Measurements from ENCODE around the gene KLHL10. TPM values are rescaled to one million over a fixed set of nuclear protein-coding genes. Genes with fewer than 3 reads are reported as not detected.

The KLHL10 gene
- total RNA-seq, result not detected in 2 replicates

DNA sequence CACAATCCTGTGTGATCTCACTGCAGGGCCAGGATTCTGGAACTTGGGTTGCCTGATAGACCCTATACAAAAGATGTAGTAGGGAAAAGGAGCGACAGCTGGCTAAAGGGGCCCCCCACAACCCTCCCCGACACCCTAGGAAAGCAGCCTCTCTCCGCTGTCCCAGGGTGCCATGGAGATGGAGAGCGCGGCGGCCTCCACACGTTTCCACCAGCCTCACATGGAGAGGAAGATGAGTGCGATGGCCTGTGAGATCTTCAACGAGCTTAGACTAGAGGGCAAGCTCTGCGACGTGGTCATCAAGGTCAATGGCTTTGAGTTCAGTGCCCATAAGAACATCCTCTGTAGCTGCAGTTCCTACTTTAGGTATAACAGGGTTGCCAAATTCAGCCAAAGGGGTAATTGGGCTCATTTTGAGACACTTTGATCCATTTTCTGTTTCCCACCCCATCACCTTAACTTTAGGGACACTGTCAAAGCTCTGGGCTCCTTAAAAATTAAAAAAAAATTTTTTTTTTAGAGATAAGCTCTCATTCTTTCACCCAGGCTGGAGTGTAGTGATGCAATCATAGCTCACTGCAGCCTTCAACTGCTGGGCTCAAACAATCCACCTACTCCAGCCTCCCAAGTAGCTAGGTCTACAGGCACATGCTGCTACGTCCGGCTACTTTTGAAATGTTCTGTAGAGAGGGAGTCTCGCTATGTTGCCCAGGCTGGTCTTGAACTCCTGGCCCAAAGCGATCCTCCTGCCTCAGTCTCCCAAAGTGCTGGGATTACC lies at the start of gene KLHL10:
TSS of gene KLHL10 (plus strand) at position 65 of the 778 bp plus-strand sequence. CDS start at position 173, 108 bp downstream.

DNA sequence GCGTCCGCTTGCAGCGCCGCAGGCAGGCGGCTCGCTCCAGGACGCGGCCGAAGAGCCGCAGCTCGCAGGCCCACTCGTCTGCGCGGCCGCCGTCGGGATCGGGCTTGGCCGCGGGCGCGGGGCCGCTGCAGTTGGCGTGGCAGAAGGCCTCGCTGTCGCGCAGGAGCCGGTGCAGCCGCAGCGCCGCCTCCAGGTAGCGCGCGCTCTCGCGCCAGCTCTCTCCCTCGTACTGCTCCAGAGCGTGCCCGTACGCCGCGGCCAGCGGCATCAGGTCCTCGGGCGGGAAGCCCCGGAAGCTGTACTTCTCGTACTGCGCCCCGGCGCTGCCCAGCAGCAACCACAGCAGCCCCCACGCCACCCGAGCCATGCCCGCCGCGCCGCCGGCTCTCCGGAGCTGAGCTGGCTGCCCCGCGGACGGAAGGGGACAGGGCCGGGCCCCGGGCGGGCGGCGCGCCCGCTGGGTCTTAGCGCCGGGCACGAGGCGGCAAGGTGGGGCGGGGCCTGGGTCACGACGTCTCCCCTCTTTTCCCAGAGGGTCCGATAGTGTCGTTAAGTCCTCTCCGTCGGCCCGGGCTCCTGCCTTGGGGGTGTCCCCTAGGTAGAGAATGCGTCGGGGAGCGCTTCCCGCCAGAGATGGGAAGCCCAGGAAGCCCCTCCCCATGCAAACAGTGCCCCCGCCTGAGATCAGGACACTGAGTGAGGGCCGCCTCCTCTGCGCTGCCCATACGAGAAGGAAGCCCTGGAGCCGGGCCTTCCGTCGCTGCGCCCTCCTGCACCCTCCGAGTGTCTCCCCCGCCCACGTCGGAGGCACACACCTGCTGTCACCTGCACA lies 25.9 kb upstream of the KLHL10 start, which contains the start of gene P3H4:
TSS of gene P3H4 (minus strand) at position 401 of the 832 bp plus-strand sequence. CDS start at position 367, 34 bp downstream.

DNA sequence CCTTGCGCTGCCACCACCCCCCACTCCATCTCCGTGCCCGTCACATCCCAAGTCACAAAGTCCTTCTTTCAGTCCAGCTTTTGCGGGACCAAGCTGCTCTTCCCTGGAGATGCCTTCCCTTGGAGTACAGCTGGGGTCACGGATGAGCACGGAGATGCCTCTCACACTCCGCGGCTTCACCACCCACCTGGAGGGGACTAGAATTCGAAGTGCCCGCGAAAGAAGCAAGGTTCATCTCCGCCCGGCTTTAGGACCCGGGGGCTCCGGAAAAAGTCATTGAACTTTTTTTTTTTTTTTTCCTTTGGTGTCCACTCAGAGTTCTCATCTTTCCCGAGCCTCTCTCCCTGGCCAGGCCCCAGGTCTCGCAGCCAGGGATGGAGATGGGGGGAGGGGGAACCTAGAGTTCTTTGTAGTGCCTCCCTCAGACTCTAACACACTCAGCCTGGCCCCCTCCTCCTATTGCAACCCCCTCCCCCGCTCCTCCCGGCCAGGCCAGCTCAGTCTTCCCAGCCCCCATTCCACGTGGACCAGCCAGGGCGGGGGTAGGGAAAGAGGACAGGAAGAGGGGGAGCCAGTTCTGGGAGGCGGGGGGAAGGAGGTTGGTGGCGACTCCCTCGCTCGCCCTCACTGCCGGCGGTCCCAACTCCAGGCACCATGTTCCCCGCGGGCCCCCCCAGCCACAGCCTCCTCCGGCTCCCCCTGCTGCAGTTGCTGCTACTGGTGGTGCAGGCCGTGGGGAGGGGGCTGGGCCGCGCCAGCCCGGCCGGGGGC lies 25.1 kb upstream of the KLHL10 start, which contains the start of gene FKBP10:
TSS of gene FKBP10 (plus strand) at position 624 of the 771 bp plus-strand sequence. CDS start at position 655, 31 bp downstream.

DNA sequence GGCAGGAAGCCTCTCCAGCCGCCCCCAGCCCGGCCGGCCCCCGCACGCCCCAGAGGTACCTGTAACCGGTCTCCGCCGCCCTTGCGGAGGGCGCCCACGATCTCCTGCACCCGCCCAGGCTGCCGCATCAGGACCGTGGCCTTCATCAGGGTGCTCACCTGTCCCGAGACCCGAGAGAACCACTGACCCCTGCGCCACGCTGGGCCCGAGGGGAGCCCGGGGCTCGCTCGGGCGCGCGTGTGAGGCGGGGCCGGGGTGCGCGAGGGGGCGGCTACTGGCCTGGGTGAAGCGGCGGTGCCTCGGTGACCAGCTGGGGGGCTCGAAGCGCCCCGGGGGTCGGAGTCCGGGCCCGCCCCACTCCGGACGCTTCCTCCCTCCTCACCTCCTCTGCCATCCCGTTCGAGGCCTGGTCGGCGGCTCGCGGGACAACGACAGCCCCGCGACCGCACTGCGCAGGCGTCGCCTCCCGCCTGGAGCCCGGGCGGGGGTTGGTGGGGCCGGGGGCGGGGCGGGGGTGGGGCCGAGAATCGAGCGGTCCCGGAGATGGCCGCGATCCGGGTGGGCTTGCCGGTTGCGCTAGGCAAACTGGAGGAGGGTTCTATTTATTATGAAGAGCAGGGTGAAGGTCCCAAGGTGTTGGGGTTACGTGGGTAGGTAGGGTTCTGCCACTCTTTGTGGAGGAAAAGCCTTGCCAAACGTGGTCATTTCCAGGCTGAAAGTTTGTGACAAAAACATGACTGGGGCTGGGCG lies 1.6 kb upstream of the KLHL10 start, which contains the start of gene NT5C3B:
TSS of gene NT5C3B (minus strand) at position 433 of the 750 bp plus-strand sequence. CDS start at position 394, 39 bp downstream.

DNA sequence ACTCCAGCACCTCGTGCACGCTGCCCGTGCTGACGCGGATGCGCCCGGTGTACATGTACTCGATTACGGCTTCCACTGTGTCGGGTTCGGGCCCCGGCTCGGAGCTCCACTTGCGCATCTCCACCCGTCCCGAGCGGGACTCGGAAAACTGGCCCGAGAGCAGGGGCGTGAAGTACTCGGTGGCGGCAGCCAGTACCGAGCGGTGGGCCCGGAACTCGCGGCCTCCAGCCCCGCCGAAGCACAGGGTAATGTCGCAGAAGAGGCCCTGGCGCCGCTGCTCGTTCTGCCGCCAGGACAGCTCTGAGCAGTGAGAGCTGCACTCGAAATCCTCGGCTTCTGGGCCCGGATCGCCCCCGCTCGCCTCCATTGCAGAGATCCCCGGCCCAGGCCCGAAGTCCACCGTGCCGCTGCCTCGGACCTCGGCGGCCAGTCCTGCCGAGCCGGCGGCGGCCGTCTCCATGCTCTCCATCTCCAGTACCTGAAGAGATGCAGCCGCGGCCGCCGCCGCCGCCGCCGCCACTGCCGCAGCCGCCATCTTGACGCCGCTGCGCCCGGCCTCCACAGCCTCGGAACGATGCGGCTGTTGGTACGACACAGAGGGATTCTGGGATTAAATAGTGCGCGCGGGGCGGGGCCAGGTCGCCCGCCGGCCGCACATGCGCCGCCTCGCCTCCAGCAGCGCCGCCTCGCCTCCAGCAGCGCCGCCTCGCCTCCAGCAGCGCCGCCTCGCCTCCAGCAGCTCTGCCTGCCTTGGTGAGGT lies 27.4 kb downstream of the KLHL10 start, which contains the start of gene KLHL11:
TSS of gene KLHL11 (minus strand) at position 588 of the 760 bp plus-strand sequence. CDS start at position 535, 53 bp downstream.

Other genes with a start within 250 kb of the KLHL10 start
- gene KRT16, start 225.1 kb upstream of the KLHL10 start, total RNA-seq, result not detected in 2 replicates
- gene KRT17, start 213.2 kb upstream of the KLHL10 start, total RNA-seq, result 7.1 and 9.5 TPM in 2 replicates
- gene EIF1, start 148.9 kb upstream of the KLHL10 start, total RNA-seq, result 315 and 385 TPM in 2 replicates
- not detected in 2 replicates for gene GAST, start 125.5 kb upstream of the KLHL10 start, total RNA-seq
- gene HAP1, start 103.2 kb upstream of the KLHL10 start, total RNA-seq, result not detected in 2 replicates
- gene JUP, start 51.1 kb upstream of the KLHL10 start, total RNA-seq, result 22.5 and 23.7 TPM in 2 replicates
- 52.4 and 54.5 TPM in 2 replicates for gene P3H4, start 25.9 kb upstream of the KLHL10 start, total RNA-seq
- 395 and 437 TPM in 2 replicates for gene FKBP10, start 24.8 kb upstream of the KLHL10 start, total RNA-seq
- gene NT5C3B, start 1.6 kb upstream of the KLHL10 start, total RNA-seq, result 47.2 and 58.6 TPM in 2 replicates
- 16.5 and 18.0 TPM in 2 replicates for gene KLHL11, start 27.6 kb downstream of the KLHL10 start, total RNA-seq
- 185 and 187 TPM in 2 replicates for gene ACLY, start 81.1 kb downstream of the KLHL10 start, total RNA-seq
- gene ODAD4, start 92.8 kb downstream of the KLHL10 start, total RNA-seq, result 0.06 and 0.20 TPM in 2 replicates
- 63.9 and 70.5 TPM in 2 replicates for gene CNP, start 129.0 kb downstream of the KLHL10 start, total RNA-seq
- gene DNAJC7, start 179.6 kb downstream of the KLHL10 start, total RNA-seq, result 57.4 and 58.8 TPM in 2 replicates
- gene NKIRAS2, start 182.3 kb downstream of the KLHL10 start, total RNA-seq, result 38.6 and 40.2 TPM in 2 replicates
- gene C17orf113, start 212.8 kb downstream of the KLHL10 start, total RNA-seq, result 0.19 TPM in 1 of 2 replicates, not detected in the other